Stomach (tissue), 9 donors: Measurements from ENCODE around the gene CORO1C. TPM values are rescaled to one million over a fixed set of nuclear protein-coding genes. Genes with fewer than 3 reads are reported as not detected.

ENCODE experiments used
- DNase-seq, 2 donors: peaks; one replicate each; pipeline versions ENCODE4 v3.0.0 to v3.0.0-alpha.2; 2013 to 2019
- H3K27ac ChIP-seq, 5 donors: fragments of 200-600 bp in 4 of 5; sonication (generic) in 4 of 5; one replicate each; pipeline ENCODE4 v1.5.1; 2013 to 2019; ENCODE audit warnings: mild to moderate bottlenecking in 1 of 5, moderate library complexity in 1 of 5
- H3K27me3 ChIP-seq, 3 donors: fragments of 200-600 bp; sonication (generic); one replicate each; pipeline ENCODE4 v1.5.1; 2017 to 2019; ENCODE audit warnings: mixed run types in 1 of 3
- H3K36me3 ChIP-seq, 4 donors: fragments of 200-600 bp; sonication (generic); 1 replicate in 3 of 4; 2 replicates in 1 of 4; pipeline ENCODE4 v1.5.1; 2016 to 2019
- H3K4me1 ChIP-seq, 4 donors: fragments of 200-600 bp; sonication (generic); one replicate each; pipeline ENCODE4 v1.5.1; 2016 to 2019
- H3K4me3 ChIP-seq, 4 donors: fragments of 200-600 bp; sonication (generic) in 3 of 4; one replicate each; pipeline ENCODE4 v1.5.1; 2016 to 2019; ENCODE audit warnings: mild to moderate bottlenecking in 1 of 4
- H3K9me3 ChIP-seq, 4 donors: fragments of 200-600 bp; sonication (generic); one replicate each; pipeline ENCODE4 v1.5.1; 2016 to 2019
- EP300 ChIP-seq: sonication (generic); formaldehyde crosslinking; IDR thresholded peaks from one replicate; pipeline ENCODE4 v1.6.1; 2017; ENCODE audit warnings: antibody characterized with exemption
- POLR2A ChIP-seq, 4 donors: fragments of 450-650 bp; IDR thresholded peaks; one replicate each; pipeline ENCODE4 v1.6.1; 2016; ENCODE audit warnings: antibody characterized with exemption in 4 of 4, control low read depth in 2 of 4, mild to moderate bottlenecking in 1 of 4, moderate library complexity in 1 of 4
- POLR2AphosphoS5 ChIP-seq, 3 donors: sonication (generic); formaldehyde crosslinking; IDR thresholded peaks; one replicate each; pipeline ENCODE4 v1.6.1; 2016; ENCODE audit warnings: antibody characterized with exemption in 3 of 3
- WGBS, 5 donors: extraction: QIAGEN DNeasy Blood & Tissue Kit in 3 of 5; methylation state at CpG; one replicate each; pipeline versions ENCODE4 v1.1.5 to v1.1.7; 2013 to 2018; 5-methylcytosine and 5-hydroxymethylcytosine counted together
- intact Hi-C: fragments of 100-400 bp; cut with DNase I; formaldehyde crosslinking; loops from one replicate; pipeline ENCODE4 v1.15.1; 2023; ENCODE audit warnings: low total_unique reads
- polyA plus RNA-seq, 3 donors: library from polyadenylated mRNA; stranded (reverse); fragments of 200-250 nt; gene quantifications; one replicate each; pipeline ENCODE4 v1.2.3, GENCODE V29; 2013
- total RNA-seq, 5 donors: library from RNA; depleted of rRNA; stranded (reverse); fragments of >200 nt; gene quantifications; one replicate each; pipeline versions ENCODE4 v1.1.0 to v1.2.3, GENCODE V29; 2014 to 2016
- TF ChIP-seq, protein P1 (sequence below), 7 experiments: fragments of 450-650 bp in 4 of 7; fragments of 200-600 bp in 3 of 7; sonication (generic) in 3 of 7; IDR thresholded peaks; one replicate each; pipeline ENCODE4 v1.5.1; 2016 to 2019; ENCODE audit warnings: antibody characterized with exemption in 7 of 7, control low read depth in 2 of 7, mild to moderate bottlenecking in 1 of 7
- donor health status: healthy with polysubstance abuse.
- donor health status: Bipolar disorder and iron deficiency.
- donor health status: healthy.

Gene CORO1C
- total and polyA plus RNA-seq, 8 donors = 27.4 to 392 (median 143) TPM

DNA sequence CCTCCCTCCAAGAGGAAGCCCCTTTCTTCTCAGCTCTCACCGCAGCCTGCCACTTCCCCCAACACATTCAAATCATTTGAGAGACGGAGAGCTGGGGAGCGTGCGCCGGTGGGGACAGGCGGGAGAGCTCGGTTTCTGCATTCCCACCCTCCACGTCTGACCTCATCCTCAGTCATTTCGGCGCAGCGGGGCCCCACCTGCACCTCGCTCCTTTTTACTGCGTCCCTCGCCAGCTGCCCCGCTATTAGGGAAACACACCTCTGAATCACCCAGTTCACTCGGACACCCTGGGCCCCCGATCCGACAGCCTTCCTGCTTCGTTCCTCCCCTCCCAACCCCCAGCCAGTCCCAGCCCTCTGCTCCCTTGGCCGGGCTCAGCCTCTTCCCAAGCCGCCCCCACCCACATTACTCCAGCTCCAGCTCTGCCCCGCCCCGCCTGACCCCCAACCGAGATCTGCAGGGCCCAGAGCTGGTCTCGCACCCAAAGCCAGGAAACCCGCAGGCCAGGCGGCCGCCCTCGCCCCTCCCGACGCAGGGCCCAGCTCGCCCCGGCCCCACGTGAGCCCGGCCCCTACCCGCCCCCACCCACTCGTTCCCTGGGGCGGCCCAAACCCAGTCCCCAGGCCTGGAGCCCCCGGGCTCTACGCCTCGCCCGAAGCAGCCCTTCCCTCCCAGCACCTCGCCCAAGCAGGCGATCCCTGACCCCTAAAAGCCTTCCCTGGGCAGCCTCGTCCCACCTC, 783 bp downstream of the CORO1C start:
- H3K9me3 ChIP-seq = no peaks in the 10 kb centered on the region
- 0 to 1% (median 0%) methylated on average over 26 to 45 of the region's 45 CpGs for WGBS, 5 donors
- intact Hi-C loops = no loop called here
- TF ChIP-seq EP300 (no peak), POLR2AphosphoS5 (IDR thresholded peaks at IDR 0.05) (peak; percentile 27 to 71 (median 60)), POLR2A (IDR thresholded peaks at IDR 0.05) (peak in 2 of 4 donors; percentile 9 to 15)
- no peaks in the 10 kb centered on the region for H3K36me3 ChIP-seq
- H3K27me3 ChIP-seq = no peaks in the 10 kb centered on the region
- H3K27ac ChIP-seq = peak overlapping the region; percentile 95 to 98 (median 97)
- H3K4me3 ChIP-seq = peak overlapping the region; percentile 80 to 96 (median 92)
- peaks cover 19 to 76% (median 36%) of the 10 kb centered on the region in 4 donors for H3K4me1 ChIP-seq
- DNase-seq = peak; percentile 52 to 87

DNA sequence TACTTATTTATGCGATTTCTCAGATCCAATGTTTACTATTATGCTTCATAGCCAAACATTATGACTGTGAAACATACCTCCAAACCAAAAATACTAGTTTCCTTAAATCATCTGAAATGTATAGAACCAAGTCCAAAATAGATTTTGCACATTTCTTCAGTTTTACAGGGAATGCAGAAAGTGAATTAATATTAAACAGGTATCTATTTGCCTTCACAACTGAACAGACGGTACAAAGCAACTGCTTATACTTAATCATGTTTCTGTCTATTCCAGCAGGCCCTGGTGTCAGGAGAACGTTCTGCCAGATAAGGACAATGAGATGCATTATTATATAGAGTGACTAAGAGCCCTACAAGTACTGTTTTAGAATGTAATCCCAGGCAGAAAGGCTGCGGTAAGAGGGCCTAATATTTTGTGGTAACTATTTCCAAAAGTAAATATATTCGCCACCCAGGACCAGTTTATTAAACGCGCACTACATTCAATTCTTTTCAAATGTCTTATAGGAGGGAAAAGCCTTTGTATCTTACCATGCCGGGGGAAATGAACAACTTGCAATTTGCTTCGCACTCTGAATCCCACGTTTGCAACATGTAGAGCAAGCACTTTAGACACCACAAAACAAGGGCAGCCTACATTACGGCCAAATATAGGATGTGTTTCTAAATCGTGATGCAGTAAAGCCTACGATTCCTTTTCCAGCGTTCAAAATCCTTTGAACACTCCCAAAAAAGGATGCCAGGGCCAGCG, 1.5 kb downstream of the CORO1C start:
- Histone ChIP-seq H3K9me3 (no peaks in the 10 kb centered on the region), H3K36me3 (no peaks in the 10 kb centered on the region), H3K4me1 (peaks cover 22 to 80% (median 39%) of the 10 kb centered on the region in 4 donors), H3K4me3 (peak overlapping the region; percentile 80 to 96 (median 92)), H3K27ac (peak overlapping the region; percentile 95 to 98 (median 97)), H3K27me3 (no peaks in the 10 kb centered on the region)
- intact Hi-C loops = no loop called here
- WGBS, 5 donors = 13 to 17% (median 14%) methylated on average over 15 of the region's 15 CpGs
- no peak for TF ChIP-seq EP300
- no peak for TF ChIP-seq POLR2AphosphoS5 (IDR thresholded peaks at IDR 0.05)
- no peak for TF ChIP-seq POLR2A (IDR thresholded peaks at IDR 0.05)
- TF ChIP-seq, protein P1, sequence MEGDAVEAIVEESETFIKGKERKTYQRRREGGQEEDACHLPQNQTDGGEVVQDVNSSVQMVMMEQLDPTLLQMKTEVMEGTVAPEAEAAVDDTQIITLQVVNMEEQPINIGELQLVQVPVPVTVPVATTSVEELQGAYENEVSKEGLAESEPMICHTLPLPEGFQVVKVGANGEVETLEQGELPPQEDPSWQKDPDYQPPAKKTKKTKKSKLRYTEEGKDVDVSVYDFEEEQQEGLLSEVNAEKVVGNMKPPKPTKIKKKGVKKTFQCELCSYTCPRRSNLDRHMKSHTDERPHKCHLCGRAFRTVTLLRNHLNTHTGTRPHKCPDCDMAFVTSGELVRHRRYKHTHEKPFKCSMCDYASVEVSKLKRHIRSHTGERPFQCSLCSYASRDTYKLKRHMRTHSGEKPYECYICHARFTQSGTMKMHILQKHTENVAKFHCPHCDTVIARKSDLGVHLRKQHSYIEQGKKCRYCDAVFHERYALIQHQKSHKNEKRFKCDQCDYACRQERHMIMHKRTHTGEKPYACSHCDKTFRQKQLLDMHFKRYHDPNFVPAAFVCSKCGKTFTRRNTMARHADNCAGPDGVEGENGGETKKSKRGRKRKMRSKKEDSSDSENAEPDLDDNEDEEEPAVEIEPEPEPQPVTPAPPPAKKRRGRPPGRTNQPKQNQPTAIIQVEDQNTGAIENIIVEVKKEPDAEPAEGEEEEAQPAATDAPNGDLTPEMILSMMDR (IDR thresholded peaks at IDR 0.05) = no peak
- DNase-seq = peak in 1 of 2 donors; percentile 62

DNA sequence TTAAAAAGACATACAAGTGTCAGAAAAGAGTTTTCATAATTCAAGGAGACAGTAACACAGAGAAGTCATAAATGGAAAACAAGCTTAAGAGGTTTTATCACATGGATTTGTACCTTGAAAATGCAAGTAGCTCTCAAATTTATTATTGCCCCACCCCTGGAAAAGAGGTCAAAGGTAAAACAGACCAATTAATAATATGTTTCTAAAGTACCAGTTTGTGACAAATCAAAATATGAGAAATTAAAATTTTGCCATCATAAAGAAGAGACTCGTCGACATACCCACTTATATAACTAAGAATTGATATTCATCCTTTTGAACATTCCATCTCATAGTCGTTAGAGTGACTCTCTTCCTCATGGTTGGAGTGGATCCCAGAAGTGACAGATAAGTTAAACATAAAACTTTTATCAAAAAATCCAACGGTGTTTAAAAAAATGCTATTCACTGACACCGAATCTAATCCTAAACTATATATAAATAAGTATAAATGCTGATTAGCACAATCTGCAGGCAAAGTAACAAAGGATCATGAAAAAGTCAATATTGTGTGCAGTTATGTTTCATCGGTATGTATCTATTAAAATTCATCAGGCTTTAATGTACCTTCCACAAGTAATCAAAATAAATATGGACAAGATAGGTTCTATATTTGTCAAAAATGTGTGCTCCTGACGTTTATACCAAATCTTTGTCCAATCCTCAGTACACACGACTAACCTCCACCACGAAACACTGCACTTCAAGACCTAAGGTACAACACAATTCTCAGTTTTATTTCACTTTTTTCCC, 2.3 kb downstream of the CORO1C start:
- 40 to 48% (median 43%) methylated on average over 9 of the region's 9 CpGs for WGBS, 5 donors
- TF ChIP-seq POLR2AphosphoS5 (IDR thresholded peaks at IDR 0.05) (no peak), EP300 (no peak), POLR2A (IDR thresholded peaks at IDR 0.05) (no peak)
- TF ChIP-seq, protein P1 (IDR thresholded peaks at IDR 0.05) = no peak
- peaks cover 17 to 80% (median 42%) of the 10 kb centered on the region in 4 donors for H3K4me1 ChIP-seq
- no peaks in the 10 kb centered on the region for H3K27me3 ChIP-seq
- no peaks in the 10 kb centered on the region for H3K9me3 ChIP-seq
- intact Hi-C loops = no loop called here
- H3K27ac ChIP-seq = peak overlapping the region in 4 of 5 donors; percentile 95 to 98 (median 97)
- no peak for DNase-seq
- no peaks in the 10 kb centered on the region for H3K36me3 ChIP-seq
- H3K4me3 ChIP-seq = peak overlapping the region; percentile 80 to 96 (median 92)

DNA sequence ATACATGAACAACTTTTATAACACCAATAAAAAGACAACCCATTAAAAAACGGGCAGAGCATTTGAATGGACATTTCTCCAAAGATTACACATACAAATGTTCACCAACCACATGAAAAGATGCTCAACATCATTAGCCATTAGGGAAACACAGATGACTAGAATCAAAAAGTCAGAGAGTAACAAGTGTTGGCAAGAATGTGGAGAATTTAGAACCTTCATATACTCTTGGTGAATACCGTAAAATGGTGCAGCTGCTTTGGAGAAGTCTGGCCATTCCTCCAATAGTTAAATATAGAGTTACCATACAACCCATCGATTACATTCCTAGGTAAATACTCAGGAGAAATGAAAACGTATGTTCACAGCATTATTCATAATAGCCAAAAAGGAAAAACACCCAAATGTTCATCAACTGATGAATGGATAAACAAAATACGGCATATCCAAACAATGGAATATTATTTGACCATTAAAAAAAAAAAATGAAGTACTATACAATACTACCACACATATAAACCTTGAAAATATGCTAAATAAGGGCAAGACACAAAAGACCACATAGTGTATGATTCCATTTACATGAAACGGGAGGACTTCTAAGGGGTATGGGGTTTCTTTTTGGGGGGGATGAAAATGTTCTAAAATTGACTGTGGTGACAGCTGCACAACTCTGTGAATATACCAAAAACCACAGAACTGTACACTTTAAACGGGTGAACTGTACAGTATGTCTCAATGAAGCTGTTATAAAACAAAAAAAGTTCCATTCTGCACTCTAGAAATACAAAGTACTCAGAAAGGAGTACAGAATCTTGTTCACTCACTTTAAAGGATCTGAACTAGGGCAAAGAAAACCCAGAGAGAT, 3.2 kb downstream of the CORO1C start:
- intact Hi-C loops = no loop called here

More for the DNA sequence above, 3.2 kb downstream of the CORO1C start:
- no peak for DNase-seq
- H3K4me3 ChIP-seq = peak overlapping the region in 1 of 4 donors; percentile 80
- H3K9me3 ChIP-seq = no peaks in the 10 kb centered on the region
- H3K27me3 ChIP-seq = no peaks in the 10 kb centered on the region
- no peaks in the 10 kb centered on the region for H3K36me3 ChIP-seq
- 62 to 78% (median 75%) methylated on average over 7 of the region's 7 CpGs for WGBS, 5 donors
- H3K4me1 ChIP-seq = peaks cover 14 to 80% (median 45%) of the 10 kb centered on the region in 4 donors
- TF ChIP-seq POLR2A (IDR thresholded peaks at IDR 0.05) = no peak
- no peak for TF ChIP-seq EP300
- TF ChIP-seq, protein P1 (IDR thresholded peaks at IDR 0.05) = no peak
- no peak for TF ChIP-seq POLR2AphosphoS5 (IDR thresholded peaks at IDR 0.05)
- H3K27ac ChIP-seq = peak overlapping the region in 4 of 5 donors; percentile 16 to 98 (median 58)
